HG03095 (cell line): ENCODE data around the gene PDZRN3.

Experiments
- ATAC-seq: cut with Tn5 transposase; IDR thresholded peaks from one replicate; pipeline ENCODE4 v1.9.1; 2021; ENCODE audit warnings: moderate library complexity; ENCODE audit not compliant: unreplicated experiment

PDZRN3 gene

DNA sequence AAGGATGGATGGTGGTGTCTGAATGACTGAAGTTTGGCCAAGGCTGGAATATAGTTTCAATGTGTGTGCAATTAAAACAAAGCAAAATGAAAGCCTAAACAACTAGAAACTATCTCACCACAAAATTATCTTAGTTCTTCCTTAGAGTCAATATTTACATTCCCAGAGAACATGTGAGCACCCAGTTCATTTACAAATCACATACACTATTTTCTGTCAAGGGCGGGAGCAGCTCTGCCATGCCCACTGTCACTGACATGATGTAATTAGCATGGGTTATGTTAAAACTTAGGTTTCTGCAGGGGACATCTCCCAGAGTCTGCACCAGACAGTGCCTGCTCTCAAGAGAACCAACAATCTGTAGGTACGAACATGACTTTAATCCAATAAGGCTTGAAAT is 65.0 kb downstream of the PDZRN3 start:
- ATAC-seq, result no peak

DNA sequence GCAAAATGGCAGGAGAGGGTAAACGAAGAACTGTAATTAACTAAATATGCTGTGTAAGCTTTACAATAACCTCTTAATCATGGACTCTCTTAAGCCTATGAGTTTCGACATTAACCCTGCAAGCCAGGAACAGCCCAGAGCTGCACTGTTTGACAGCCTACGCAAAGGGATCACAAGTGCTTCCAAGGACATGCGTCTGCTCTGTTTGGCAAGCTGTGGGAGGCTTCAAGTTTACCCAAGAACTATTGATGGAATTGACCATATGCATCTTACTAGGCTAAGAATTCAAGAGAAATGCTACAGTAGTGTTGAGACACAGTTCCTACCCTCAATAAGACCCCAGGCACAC is 66.0 kb downstream of the PDZRN3 start:
- ATAC-seq, result no peak

GRCh38 chr3:73557986-73558726 is 66.6 kb downstream of the PDZRN3 start:
- no peak for ATAC-seq

GRCh38 chr3:73556520-73557372 is 68.0 kb downstream of the PDZRN3 start:
- no peak for ATAC-seq

- ATAC-seq, result no peak
Measured at GRCh38 chr3:73555076-73555475, 69.7 kb downstream of the PDZRN3 start.

GRCh38 chr3:73552700-73553099 is 72.0 kb downstream of the PDZRN3 start:
- ATAC-seq, result no peak

- ATAC-seq, result no peak
Measured at GRCh38 chr3:73550032-73550431, 74.7 kb downstream of the PDZRN3 start.

DNA sequence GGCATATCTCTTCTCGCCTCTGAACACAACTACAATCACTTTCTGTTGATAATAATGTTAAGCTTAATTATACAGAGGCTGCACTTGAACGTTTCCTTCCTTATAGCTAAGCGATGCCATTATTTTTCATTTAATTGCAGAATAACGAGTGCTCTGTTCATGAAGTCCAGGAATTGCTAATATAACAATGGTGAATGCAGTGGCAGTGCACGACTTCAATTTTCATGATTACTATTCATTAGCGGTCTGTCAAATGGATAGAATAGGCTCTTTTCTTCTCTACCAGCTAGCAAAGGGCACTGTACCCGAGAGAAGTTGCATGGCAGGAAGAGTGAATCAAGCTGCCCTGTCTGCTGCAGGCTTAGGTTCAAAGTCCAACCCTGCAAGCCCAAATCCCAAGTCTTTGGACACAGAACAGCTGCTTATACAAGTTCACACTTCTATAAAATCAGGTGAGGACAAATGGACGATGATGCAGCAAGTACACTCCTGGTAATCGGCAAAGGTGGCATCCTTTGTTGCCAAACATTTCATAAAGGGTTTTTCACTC is 75.6 kb downstream of the PDZRN3 start:
- no peak for ATAC-seq

DNA sequence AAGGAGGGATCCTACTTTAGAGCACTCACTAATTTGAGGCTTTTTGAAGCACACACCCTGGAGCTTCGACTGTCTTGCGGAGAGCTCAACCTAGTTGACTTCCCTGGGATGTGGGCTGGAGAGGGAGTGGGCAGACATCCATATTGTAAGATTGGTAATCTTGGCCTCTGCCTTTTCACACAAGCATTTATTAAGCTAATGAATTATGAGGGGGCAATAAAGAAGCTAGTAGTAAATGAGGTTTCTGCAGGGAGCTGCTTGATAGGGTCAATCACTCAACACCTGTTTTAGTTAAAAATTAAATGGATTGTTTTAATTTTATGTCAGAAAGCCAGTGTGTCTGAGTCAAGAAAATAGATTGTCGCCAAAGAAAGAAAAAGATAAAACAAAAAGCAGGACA is 76.3 kb downstream of the PDZRN3 start:
- no peak for ATAC-seq

DNA sequence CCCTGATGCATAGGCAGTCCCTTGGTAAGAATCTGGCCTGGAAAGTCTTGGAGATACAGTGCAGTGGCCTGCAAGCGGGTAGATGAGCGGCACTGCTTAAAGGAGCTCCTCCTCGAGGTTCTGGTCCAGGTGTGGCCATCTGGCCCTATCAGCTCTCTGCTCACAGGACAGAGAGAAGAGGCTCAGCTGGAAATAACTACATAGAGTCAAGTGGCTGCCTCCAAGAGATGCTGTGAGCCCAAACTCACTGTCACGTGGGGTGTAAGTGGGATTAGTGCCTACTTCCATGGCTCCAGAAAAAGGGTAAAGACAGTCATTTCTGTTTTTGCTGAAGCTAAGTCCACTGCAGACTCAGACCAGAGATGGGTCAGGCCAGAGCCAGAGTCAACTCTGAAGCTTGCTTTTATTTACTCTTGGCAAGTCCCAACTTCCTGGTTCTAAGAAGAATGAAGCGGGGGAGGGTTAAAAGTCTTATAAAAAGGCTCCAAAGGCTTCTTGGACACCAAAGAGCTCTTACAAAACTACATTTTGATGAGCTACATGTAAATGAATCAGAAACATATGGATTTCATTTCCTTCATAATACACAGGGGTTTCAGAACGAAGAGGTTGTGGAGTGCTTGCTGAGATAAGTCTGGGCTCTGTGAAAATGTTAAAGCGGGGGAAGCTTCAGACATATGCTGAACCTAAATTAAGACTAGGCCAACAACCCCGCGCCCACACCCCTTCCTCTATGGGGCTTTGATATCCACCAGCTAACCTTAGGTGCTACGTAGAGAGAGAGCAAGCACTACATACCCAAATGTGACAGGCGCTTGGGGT is 77.1 kb downstream of the PDZRN3 start:
- no peak for ATAC-seq

DNA sequence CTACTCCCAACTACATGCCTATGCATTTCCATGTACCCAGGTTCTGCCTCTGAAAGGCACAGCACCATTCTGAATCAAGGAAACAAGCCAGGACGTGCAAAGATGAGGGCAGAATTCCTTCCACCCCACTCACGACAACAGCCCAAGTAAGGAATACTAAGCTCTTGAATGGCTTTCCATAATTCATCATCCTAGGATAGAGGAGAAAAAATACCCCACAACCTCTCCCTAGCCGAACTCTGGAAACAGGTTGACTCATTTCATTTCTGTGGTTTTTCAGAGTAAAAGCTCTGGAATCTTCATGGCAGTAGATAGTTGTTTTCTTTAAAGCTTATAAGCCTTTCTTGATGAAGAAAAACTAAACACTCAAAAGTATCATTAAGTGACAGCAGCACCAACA is 77.8 kb downstream of the PDZRN3 start:
- ATAC-seq, result no peak

- ATAC-seq, result no peak
Measured at GRCh38 chr3:73543412-73543811, 81.3 kb downstream of the PDZRN3 start.

DNA sequence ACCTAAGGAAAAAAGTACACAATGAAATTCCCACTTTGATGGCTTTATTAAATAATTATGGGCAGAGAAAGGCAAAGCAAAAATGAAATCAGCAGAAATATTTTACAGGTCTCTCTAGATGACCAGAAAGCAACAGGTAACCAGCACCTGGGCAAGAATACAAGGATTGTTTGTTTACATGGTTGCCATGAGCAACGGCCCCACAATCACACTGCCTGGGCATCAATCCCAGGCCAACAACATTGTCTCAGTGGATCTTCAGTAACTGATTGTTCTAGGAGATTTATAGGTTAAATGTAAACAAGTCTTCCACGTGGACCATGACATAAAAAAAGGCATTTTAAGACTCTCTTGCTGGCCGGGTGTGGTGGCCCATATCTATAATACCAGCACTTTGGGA is 82.6 kb downstream of the PDZRN3 start:
- ATAC-seq, result no peak

GRCh38 chr3:73540969-73541740 is 83.6 kb downstream of the PDZRN3 start:
- no peak for ATAC-seq

DNA sequence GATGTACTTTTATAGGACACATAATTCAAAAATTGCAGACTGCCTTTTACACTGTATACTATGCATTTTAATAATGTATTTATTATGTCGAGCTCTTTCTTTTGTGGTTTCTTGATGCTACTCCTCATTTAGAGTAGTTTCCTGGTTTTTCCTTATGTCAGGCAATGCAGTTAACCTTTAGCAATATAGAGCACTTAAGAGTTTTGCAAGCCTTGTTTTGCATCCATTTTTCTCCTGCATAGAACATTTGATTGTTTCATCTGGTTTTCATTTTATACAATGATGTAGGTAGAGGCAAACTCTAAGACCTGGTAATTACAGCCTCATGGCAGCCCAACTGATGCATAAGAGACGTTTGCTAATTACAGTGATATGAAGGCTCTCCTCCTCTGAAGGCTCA is 86.3 kb downstream of the PDZRN3 start:
- no peak for ATAC-seq

DNA sequence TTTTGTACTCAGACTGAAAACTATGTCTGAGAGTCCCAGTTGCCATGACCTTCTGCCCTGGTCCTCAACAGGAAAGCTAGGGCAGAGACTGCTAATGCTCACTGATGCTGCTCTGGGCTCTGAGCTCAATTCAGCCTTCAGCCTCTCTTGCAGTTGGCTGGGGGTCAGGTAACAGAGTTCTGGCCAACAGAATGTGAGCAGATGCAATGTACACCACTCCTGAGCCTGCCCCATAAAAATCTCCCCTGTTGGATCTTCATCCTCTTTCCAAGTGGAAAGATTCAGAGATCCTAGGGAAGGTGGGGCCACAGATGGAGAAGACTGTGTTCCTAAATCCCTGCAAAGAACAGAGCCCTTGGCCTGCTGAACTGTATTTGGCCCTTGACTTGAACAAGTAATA is 87.8 kb downstream of the PDZRN3 start:
- no peak for ATAC-seq

GRCh38 chr3:73536336-73536895 is 88.3 kb downstream of the PDZRN3 start:
- no peak for ATAC-seq

DNA sequence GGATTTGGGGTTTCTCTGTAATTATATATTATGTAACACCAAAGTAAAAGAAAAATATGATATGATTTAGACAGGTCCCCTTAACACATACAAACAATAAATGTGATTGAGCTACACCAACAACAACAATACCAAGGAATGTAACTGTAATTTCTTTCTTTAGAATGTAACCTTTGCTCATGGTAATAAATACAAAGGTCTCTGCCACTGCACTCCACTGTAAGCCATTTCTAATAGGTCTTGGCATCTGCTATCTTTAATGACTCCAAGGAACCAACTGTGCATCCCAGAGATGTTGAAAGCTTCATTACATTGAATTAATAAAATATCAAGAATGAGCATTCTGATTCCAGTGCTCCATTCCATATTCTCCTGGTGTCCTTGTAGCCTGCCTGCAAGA is 88.8 kb downstream of the PDZRN3 start:
- ATAC-seq, result no peak

DNA sequence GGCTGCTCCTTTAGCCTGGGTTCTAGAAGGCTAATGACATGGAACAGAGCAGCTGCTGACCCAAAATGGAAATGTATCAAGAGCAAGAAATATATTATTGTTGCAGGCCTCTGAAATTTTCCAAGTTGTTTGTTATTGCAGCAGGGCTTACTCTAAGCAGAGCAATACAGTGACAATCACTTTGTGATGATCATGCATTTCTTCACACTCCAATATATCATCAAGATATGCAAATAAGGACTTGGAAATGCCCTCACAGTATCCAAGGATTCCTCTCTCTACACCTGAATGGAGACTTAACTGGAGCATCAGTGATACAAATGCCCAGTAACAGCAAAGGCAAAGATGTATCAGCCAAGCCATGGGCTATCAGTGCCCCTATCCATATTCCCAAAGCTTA is 89.6 kb downstream of the PDZRN3 start:
- ATAC-seq, result no peak

GRCh38 chr3:73530022-73530396 is 94.7 kb downstream of the PDZRN3 start:
- no peak for ATAC-seq
